Ureter (tissue), 1 donor: ENCODE results near the gene ADTRP. TPM values are rescaled to one million over a fixed set of nuclear protein-coding genes. Genes with fewer than 3 reads are reported as not detected.

Source experiments
- DNase-seq: peaks from one replicate; pipeline ENCODE4 v3.0.0-alpha.2; 2020; ENCODE audit warnings: low spot score
- total RNA-seq: library from RNA; stranded (reverse); gene quantifications from one replicate; pipeline ENCODE4 v1.2.4, GENCODE V29; 2023
- donor health status: DM: yes; HTN: yes; CAD: no.

Gene ADTRP
- total RNA-seq, 1 donor from 2014 or later: 42.4 TPM

DNA sequence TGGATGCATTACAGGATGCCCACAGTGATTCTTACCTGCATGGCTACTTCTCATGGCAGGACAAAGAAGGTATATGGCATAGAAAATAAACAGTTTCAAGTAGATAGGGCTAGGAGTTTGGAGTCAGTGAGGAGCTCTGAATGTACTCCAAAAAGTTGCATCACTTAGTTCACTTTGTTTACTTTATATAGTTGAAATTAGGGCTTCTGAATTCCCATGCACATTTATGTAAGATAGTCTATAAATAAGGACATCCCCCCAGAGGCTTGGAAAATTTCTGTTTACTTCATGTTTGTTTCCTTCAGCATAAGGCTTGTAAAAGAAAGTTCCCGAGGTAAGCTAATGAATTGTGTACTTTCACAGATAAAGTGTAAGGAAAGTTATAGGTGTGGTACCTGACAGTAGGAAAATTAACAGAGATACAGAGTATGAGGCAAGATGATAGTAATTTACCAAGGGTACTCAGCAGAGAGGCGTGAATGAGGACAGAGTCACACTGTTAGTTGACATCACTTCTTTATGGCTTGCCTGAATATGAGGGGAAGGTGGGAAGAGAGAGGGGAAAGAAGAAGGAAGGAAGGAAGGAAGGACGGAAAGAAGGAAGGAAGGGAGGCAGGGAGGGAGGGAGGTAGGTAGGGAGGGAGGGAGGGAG lies 51.1 kb downstream of the ADTRP start:
- no peak for DNase-seq

DNA sequence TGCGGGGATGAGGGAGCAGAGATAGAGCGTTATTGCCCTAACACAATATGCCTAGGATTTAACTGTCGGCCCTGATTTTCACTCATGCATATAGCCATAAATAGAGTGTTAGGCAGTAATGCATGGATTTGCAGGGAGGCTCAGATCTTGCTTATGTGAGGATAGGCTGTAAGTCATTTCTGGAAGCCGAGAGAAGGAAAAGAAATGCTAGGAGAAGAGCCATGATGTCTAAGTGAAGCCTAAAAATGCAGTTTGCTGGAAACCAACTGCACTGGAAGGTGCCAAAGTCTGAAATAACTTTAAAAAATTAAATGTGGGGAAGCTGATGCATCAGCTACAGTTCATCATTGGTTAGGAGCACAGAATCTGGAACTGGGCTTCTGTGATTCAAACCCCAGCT lies 54.3 kb downstream of the ADTRP start:
- no peak for DNase-seq

DNA sequence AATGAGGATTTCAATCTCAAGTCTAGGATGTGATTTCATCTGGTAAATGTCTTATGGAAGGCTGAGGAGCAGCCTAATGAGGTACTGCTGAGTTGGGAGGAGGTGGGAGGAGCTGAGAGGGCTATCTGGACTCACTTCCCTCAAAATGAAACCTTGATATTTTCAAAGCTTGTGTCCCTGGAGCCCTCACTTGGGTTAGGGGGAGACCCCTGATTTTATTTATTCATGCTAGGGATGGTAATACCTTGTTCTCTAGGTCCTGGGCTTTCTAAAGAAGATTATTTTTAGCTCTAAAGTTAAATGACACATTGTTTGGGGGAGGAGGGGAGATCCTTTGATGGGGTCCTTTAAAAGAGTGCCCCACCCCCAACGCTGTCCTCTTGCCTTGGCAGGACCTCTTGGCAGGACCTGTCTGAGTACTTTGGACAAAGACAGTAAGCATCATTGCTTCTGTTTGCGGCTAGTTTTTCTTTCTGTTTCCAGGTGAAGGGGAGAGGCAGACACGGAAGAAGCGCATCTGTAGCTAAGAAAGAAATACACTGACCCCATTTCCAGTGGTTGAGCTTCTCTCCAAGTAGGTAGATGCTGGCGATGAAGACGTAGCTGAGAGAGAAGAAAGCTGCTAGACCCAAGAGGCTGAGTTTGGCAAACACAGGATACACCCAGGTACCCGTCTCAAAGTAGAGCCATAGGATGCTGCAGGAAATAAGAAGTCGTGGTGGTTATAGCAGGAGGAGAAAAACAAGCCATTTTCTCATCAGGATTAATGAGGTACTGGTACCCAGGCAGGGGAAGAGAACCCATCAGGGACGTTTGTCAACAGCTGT lies 55.6 kb downstream of the ADTRP start:
- no peak for DNase-seq

DNA sequence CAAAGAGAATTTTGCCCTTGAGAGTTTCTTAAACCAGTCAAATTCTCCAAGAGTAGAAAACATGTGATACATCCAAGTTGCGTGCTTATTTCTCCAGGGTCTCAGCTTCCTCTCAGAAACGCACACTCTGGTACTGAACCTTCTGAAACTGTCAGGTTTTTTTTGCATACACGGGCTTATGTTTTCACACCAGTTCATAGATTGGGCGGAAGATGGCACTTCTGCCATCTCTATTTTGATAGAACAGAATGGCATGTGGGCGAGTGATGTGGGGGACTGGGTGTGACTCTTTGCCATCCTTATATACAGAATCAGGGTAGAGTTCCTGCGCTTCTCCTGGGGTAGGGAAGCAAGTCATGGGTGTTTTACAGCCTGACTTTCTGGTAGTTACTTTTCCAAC lies 56.4 kb downstream of the ADTRP start:
- DNase-seq: no peak

DNA sequence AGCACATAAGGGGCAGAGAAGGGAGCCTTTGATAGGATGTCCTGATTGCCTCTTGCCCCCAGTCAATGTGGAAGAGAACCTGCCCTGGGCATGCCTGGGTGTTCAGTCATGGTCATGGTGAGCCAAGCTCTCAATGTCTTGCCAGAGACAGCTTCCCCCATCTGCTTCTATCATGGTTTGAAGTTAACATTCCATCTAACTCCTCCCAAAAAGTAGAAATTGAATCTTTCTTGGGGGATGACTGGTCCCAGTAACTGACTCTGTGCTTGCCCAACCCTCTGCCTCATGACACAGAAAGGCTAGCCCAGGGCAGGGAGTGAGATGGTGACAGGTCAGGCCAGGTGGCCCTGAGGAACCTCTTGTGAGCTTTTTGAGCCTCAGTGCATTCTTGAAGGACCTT lies 60.1 kb downstream of the ADTRP start:
- no peak for DNase-seq

DNA sequence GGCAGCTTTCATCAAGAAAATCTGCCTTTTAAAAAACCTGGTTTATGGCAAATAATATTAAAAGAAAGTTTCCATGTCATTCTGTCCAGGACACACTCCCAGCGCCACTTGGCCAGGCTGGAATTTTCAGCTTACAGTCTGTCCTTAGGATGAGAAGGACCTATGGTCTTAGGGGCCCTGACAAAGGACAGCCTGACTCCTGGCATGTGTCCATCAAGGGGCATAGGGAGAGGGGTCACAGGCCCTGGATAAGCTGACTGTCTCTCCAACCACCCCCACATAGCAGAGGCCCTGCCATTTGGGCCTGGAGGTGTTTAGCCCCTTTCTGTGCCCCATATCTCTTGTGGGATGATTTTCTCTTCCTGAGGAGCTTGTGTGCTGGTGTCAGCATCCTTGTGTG lies 60.6 kb downstream of the ADTRP start:
- DNase-seq: no peak

DNA sequence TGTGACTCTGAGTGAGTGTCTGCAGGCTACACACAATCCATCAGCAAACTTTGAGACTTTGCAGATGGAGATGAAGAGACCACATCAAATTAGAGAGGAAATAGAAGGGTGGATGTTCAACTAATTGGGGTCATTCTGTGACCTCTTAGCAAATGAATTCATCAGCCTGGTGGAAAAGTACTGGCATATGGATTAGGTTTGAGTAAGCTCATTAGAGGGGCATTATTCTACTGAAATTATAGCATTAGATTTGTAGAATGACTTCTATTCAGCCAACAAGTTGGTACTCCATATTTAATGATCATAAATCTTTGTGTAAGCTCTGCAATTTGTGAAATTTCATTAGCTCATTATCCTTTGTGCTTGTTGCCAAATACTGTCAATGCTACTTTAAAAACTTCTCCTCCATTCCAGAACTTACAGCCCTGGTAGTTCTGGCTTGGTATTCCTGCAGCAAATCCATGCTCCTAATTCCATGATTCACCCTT lies 63.8 kb downstream of the ADTRP start:
- no peak for DNase-seq

DNA sequence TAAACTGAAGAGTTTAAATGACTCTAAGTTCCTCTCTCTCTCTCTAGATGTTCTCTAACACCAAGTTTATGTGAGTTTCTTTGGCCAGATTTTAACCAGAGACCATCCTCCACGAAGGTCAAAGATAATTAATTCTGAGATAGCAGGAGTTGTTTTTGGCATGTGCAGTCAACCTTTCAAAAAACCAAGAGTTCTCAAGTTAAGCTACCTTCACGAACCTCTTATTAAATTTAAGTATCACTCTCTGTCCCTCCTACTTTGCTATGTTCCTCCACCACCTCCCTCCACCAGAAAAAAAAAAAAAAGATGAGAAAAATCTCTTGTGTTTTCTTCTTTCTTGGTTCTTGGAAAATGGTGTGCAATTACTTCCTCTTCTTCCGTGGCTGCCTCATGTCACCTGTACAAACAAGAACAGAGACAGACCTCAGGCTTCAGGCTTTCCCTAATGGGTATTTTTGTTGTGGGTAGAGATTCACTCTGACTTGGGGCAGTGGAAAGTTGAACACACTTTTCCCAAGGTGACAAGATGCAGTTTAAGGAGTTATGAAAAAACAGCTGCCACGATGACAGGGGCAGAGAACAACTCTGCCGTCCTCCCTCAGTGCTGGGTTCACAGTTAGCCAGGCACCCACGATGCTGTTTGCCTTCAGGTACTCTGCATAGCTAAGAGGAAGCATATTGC lies 64.3 kb downstream of the ADTRP start:
- no peak for DNase-seq

DNA sequence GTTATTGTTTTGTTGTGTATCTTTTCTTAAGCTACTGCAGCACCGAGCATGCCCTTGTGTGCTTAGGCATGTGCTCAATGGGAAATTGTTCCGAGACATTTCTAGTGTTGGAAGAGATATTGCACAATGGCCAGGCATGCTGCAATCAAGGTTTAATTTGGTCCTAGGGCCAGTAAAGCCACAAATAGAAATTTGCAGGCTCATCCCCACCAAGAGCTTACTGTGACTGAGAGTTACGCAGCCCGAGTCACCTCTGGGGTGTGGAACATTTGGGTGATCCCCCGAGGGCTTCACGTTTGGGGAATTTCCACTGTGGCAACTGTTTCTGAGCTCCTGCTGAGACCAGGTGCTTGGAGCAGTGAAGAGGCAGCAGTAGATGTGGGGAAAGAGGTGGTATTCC lies 65.8 kb downstream of the ADTRP start:
- DNase-seq: no peak

DNA sequence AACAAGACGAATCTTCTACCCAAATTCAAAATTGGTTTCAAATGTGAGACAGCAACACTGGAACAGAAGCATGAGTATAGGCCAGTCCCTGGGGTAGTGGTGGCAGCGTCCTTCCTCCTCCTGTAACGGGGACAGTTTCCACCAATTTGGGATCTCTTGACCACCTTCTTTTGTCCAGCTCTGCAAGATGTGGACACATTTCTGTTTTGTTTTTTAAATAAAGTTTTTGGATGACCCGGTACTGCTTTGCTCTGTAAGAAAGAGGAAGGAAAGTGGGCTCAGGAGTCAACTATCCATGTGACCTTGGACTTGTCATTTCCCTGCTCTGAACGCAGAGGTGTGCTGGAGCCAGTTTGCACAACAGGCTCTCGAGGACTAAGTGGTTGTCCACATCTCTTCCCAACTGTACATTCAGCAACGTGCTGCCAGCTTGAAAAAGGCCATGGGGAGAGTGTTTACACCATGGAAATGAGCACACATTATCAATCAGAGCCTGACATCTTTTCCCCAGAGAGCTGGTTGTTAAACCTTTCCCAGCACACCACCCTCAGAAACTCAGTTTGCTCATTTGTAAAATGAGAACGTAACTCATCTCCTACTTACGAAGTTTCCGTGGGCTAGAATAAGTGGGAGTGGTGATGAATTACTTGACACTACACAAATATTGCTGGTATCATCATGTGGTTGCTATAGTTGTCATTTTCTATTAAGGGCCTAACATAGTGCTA lies 66.5 kb downstream of the ADTRP start:
- DNase-seq: no peak

DNA sequence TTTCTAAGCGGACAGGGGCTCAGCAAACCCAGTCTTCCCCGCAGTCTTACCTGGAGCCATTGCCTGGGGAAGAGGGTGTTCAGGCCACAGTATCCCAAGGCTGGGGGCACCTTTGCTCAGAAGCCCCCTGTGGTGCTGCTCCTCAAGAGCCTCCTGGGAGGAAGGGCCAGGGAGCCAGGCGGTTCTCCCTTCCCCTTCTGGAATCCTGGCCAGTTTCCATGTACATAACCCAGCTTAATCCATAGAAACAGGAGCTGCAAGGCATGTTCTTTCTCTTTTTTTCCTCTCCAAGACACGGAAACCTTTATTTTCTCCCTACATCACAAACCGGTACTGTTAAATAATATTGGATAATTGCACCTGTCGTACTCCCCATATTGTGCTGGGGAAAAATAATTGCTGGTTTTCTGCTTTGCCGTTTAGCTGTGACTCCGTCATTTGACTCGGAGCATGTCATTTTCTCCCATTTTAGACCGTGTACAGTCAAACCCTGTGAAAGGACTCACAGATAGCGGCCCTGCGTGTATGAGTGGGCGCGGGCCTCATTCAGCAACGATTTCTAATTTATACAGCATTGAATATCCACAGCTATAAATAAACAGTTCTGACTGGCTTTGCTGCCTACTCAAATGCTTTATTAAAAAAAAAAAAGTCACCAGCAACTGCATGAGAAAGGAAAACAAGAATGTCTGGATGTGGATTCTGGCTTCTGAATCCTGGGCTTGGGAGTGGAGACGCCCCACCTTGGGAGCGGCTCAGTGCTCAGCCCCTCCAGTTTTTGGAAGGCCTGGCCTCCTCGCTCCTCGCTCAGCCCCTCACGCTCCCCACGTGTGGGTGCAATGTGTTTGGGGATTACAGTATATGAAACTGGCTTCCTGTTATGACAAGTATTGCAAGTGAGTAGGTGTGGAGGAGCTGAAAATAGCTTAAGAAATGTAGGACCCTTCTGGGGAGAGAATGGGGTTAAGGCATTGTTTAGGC lies 67.3 kb downstream of the ADTRP start:
- DNase-seq: no peak

DNA sequence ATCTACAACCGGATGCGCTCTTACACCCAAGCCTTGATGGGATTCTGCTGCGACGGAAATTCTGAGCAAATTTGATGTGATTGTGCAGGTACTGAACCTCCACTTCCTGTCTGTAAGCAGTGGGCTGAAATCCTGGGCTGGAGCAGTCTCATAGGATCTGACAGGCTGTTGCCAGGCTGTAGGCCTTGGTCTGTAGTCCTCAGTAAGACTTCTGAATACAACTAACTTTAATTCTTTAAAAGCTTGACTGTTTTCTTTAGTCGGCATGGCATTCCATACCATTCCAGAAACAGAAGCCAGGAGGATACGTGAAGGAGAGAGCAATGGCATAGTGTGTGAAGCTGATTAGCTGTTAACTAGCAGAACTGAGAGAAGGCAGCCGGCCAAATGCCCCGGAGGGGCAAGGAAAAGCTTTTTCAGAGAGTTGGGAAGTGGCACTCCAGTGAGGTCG lies 68.3 kb downstream of the ADTRP start:
- DNase-seq: no peak

DNA sequence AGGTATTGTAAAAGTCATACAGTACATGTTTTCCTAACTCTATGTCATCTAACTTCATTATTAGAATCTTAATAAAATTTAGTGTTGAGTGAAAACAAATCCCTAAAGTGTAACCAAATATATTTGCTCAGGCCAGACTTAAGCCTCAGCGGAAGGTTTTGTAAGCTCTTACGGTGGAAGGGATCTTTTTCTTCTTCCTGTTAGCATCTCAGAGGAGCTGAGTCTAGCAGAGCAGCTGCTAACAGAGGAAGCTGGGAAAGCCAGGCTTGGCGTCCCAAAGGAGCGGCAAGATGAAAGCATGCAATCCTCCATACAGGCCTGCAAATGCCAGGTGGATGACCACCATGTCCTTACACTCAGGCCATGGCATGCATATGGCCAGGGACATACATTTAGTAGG lies 72.4 kb downstream of the ADTRP start:
- no peak for DNase-seq

DNA sequence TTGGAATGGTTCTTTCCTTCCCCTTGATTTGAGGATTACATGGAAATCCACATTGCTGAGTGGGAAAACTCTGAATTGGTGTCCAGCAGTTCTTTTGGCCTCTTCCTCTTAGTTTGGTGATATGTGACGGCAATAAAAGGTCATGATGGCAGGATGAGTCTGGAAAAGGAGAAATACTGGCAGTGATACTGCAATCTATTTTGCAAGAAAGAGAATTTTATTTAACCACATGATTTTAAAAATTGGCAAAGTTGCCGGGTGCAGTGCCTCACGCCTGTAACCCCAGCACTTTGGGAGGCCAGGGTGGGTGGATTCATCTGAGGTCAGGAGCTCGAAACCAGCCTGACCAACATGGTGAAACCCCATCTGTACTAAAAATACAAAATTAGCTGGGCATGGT lies 73.1 kb downstream of the ADTRP start:
- no peak for DNase-seq

DNA sequence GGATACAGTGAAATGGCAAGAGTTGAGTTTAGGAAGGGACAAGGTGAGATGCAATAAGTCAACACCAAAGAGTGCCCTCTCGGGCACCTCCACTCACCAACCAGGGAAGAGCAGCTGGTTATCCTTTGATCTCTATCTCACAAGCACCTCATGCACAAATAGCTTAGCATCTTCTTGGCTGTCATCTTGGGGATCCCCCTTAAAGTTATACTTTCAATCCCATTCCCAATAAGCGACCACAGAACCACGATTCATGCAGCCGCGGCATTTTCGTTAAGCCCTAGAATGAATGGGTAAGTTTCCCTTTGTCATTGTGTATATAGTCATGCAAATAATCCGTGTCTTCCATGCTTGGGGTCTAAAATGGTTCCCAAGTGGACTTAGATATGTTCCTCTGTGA lies 73.5 kb downstream of the ADTRP start:
- DNase-seq: no peak

DNA sequence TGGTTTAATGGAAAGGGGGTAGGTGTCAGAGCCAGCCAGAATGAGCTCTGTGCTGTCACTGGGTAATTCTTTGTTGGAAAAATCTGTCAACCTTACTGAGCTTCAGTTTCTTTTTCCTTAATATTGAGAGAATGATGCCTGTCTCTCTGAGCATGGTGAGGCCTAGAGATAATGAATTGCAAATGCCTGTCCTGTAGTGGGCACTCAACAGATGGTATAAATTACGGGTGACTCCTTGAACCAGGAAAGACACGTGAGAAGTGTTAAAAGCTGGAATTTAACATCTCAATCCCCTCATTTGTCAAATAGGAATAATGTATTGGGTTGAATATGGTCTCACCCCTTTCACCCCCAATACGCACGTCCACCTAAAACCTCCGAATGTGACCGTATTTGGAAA lies 74.9 kb downstream of the ADTRP start:
- DNase-seq: no peak

DNA sequence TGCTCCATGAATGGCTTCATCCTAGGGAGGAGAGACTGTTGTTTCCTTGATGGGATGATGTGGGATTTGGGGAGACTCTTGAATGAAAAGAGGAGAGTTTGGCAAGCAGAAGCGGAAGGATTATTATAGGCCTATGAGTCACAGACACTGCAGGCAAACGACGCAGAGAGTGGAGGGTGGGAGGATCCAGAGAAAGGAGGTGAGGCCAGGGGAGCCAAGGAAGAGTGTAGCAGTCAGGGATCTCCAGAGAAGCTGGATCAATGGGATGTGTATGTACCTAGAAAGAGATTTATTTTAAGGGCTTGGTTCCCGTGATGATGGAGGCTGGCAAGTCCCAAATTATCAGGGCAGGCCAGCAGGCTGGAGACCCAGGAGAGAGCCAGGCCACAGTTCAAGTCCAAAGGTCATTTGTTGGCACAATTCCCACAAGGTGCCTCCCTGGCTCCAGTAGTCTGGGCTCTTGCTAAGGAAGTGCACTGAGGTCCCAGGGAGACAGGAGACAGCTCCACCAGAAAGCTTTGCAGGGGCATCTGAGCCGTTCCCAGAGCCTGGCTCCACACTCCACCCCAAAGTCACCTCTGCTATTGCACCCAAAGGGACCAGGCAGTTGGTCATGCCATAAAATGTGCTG lies 76.0 kb downstream of the ADTRP start:
- DNase-seq: no peak

DNA sequence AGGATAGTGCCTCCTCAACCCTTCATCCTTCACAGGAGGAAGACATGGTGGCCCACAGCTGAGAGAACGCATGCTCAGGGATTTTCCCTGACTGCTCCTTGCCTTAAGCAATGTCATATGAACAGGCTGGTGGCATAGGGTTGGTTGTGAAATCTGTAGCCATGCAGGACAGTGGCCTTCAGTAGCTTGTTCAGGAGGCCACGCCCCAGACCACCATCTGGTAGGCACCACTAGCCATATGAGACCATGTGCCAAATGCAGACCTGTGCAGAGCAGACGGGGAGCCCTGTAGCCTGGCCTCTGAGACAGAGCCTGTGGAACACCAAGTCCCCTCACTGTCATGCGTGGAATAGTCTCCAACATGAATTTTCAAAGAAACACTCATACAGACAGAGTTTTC lies 76.5 kb downstream of the ADTRP start:
- DNase-seq: no peak

DNA sequence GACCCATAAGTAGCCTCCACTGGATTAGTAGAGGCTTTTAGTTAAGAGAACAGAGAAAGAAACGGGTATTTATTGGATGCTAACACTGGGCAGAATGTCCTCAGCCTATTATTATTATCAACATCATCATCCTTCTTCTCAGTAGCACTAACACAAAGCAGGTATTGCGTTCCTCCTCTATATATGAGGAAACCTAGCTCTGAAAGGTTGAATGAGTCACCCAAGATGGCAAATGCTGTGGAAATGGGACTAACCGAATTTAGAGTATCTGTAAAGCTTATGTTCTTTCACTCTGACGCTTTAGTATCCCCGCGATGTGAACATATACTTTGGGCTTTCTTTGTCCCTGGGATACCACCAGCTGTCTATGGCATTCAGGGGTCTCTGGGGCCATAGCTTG lies 77.0 kb downstream of the ADTRP start:
- DNase-seq: no peak

DNA sequence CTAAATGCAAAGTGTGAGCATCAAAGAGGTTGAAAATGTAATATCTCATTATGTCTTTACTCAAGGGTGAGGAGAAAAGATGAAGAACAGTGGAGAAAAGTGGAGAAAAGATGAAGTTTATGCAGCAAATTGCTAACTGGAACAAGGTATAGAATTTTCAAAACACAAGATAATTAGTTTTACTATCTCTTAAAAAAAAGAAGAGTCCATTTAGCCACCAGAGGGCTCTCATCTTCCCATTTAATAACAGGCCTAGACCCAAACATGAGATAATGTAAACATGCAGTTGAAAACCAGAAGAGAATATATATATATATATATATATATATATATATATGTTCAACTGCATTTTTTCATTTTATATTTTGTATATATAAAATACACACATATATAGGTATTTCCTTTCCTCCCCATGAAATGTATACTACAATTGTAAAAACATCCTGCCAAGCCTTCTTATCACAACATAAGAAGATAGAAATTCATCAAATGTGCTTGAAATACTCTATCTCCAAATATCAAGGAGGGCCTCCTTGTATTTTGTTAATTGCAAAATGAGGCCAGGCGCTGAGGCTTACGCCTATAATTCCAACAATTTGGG lies 78.4 kb downstream of the ADTRP start:
- DNase-seq: no peak
